HG03175 (cell line): Measurements from ENCODE around the gene PDE8A.
"Not testable (repeated sequence)": the region's sequence is repeated elsewhere in the genome, so short reads cannot be mapped to it uniquely, and the experiment has no call there.

Source experiments
- ATAC-seq: cut with Tn5 transposase; IDR thresholded peaks from one replicate; pipeline ENCODE4 v1.9.1; 2021; ENCODE audit warnings: mild to moderate bottlenecking, moderate library complexity; ENCODE audit not compliant: unreplicated experiment

PDE8A gene

DNA sequence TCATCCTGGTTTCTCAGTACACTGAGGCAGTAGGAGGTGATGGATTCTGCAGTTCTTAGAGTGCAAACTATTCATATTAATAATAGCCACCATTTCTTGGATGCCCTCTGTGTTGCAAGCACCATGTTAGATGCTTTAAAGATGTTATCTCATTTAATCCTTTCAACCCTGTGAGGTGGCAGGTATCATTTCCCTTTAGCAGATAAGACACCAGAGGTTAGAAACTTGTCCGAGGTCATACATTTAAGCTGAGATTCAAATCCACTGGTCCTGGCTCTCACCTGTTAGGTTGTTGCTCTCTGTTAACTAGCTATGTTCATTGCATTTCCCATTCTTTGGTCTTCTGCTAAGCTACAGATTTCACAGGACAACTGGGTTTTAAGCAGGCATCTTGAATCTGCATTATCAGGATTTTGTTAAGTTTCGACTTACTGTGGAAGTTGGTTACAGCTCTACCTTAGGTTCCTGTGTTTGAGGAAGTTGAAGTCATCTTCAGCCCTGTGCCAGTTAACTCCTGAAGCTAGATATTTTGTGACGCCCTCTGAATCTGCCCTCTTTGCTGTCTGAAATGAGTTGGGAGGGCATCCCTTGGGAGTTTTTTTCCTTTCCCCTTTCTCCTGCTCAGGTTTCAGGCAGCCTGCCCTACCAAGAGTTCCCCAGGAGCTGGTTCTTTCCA is 6.4 kb downstream of the PDE8A start:
- peak; percentile 51 for ATAC-seq

DNA sequence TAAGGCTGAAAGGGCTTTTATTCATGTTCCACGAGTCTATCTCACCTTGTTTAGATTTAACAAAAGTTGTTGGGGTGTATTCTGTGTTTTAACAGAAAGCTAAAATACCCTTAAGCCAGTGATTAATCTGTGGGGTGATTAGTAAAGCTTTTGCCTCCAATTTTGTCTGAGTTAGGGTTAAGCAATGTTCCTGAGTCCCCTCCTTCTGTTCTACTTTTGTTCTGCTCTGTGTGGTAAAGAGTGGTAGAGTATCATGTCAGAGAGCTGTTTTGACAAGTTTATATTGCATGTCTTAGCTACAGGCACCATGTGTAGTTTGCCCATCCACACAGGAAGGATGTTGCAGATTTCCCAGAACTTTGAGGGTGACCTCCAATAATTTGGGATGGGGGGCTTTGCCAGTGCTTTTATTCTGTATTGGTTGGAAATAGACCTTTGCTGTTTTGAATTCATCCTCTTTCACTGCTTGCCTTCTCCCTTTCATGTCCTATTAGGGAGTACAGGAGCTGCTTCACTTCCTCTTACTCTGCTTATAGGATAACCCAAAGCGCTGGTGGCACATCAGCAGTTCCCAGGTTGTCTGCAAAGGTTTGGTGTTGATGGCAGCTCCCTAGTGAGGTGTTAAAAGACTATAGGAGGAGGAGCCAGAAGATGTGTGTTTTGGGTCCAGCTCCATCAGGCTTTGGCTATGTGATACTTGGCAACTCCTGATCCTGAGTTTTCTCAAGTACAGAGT is 7.4 kb downstream of the PDE8A start:
- ATAC-seq, result no peak

DNA sequence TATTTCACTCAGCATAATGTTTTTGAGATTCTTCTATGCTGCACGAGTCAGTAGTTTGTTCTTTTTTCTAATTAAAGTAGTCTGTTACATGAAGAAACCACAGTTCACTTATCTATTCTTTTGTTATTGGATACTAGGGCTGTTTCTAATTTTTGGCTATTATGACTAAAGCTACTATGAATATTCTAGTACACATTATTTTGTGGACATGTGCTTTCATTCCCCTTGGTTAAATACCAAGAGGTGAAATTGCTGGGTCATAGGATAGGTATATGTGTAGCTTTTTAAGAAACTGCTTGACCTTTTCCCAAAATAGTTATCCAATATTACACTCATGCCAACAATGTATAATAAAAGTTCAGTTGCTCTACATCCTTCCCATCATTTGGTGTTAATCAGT is 8.9 kb downstream of the PDE8A start:
- no peak for ATAC-seq

DNA sequence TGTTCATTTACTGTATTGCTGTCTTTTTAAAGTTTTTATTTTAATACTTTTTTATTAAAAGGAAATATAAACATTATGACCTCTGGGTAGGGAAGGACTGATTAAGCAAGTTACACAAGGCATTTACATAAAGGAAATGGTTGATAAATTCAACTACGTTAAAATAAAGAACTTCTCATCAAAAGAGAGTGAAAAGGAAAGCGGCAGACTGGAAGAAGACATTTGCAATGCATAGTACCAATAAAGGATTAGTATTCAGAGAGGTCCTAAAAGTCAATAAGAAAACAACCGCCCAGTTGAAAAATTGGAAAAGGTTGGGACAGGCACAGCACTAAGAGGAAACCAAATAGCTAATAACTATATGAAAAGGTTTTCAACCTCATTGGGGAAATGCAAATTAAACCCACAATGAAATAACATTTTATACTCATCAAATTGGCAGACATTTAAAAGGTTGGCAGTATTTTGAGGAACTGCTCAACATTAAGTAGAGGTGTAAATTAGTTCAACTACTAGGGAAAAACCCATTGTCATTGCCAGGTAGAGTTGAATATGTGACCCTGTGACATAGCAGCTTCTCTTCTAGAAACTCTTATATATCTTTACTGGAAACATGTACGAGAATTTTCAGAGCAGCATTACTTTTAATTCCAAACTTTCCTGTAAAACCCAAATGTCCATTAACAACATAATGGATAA is 9.5 kb downstream of the PDE8A start:
- ATAC-seq, result no peak

DNA sequence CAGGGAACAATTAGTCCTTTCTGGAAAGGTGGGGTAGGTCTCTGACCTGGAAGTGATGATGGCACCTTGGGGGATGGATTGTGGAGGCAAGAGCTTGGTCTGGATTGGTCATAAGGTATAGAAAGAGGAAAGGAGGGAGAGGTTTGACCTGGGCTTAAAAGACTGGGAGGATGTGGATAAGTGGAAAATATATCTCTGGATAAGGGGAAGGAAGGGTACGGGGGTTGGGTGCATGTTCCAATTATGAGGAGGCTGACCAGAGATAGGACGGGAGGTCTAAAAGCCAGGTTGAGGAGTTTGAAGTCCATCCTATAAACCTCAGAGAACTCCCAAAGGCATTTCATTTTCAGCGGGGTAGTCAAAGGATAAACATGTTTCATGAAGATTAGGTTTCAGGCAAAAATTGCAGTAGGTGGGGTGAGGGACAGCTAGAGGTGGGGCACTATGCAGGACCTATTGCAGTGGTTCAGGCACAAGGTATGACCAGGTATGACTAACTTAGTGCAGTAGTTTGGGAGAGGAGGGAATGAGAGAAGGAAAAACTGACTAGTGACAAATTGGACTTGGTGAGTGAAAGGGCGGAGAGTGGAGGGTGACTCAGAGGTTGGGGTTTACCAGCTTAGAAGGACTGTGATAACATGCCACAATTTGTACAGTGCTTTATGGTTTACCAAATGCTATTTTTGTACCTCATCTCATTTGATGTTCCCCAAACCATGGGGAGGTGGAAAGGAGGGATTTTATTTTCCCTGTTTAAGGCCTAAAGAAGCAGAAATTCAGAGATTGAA is 10.7 kb downstream of the PDE8A start:
- ATAC-seq, result no peak

DNA sequence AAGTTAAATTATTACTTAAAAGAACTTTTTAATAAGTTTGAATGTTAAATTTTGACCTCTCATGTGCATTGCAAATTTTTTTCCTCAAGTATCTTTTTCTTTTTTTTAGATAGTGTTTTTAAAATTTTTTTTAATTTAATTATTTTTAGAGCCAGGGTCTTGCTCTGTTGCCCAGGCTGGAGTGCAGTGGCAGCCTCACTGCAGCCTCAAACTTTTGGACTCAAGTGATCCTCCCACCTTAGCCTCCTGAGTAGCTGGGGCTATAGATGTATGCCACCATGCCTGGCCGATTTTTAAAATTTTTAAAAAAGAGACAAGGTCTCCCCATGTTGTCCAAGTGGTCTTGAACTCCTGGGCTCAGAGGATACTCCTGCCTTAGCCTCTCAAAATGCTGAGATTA is 14.4 kb downstream of the PDE8A start:
- ATAC-seq, result no peak

DNA sequence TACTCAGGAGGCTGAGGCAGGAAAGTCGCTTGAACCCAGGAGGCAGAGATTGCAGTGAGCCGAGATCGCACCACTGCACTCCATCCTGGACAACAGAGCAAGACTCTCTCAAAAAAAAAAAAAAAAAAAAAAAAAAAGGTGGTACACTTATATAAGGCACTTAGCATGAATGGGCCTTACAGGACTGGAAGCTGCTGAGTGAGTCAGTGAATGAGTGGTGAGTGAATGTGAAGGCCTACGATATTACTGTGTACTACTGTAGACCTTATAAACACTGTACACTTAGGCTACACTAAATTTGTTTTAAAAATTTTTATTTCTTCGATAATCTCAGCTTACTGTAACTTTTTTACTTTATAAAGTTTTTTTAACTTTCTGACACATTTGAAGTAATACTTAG is 15.1 kb downstream of the PDE8A start:
- ATAC-seq, result not testable (repeated sequence)

DNA sequence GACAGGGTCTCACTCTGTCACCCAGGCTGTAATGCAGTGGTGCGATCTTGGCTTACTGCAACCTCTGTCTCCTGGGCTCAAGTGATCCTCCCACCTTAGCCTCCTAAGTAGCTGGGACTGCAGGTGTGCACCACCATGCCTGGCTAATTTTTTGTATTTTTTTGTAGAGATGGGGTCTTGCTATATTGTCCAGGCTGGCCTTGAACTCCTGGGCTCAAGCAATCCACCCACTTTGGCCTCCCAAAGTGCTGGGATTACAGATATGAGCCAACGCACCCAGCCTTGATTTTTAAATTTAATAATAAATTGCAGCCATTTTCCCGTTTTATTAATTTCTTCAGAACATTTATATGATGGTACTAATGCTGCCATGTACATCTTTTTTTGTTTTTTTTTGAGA is 15.6 kb downstream of the PDE8A start:
- not testable (repeated sequence) for ATAC-seq

DNA sequence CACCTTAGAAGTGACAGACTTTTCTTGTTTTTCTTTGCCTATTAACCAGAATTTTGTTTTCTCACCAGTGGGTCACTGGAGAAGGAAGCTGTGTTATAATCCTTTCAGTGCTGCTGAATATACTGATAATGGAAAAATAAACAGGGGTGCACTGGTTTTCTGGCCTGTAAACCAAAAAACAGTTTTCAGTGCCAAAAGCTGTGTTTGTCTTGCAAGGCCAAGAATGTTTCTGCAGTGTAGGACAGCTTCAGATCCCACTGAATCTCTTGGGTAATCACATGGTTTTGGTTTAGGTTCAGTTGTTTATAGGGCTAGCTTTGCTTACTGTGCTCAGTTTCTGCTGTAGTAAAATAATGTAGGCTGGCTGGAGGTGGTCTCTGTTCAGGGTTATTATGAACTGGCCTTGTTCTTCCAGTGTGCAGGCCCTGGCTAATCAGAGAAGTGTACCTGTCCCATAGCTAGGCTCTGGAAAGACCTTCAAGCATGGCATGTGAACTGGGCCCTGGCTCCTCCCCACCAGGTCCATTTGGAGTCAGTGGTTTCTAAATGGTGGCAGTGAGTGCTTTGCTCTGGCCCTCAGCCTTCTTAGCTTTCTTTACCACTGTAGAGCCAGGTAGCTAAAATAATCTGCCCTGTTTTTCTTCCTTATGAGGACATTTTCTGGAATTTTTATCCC is 18.7 kb downstream of the PDE8A start:
- ATAC-seq, result no peak

DNA sequence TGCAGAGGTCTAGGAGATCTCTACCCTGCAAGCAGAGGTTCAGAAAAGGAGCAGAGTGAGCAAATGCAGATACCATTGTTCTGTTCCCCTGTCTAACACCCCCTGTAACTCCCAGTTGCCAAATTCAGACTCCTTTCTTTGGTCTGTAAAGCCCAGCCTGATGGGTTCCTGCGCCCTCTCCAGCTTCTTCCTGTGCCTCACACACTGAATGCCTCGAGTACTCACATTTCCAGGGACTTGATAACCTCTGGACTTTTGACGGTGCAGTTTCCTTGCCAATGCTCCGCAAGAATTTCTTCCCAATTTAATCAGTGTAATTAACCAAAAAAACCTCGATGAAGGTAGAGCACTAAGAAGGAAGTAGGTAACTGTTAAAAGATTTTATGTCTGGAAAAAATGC is 19.3 kb downstream of the PDE8A start:
- no peak for ATAC-seq

DNA sequence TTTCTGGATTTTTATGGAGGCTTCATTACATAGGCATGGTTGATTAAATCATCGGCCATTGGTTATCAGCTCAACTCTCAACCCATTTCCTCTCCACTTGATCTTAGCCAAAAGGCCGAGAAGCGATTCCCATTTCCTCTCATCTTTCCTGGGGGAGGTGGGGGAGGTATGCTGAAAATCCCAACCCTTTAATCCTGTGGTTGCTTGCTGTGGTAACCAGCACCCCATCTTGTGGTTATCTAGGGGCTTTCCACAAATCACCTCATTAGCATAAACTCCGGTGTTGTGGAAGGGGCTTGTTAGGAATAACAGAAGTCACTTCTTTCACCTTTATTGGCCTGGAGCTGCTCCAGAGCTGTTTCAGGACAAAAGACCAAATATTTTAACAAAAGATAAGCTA is 20.9 kb downstream of the PDE8A start:
- ATAC-seq, result no peak

DNA sequence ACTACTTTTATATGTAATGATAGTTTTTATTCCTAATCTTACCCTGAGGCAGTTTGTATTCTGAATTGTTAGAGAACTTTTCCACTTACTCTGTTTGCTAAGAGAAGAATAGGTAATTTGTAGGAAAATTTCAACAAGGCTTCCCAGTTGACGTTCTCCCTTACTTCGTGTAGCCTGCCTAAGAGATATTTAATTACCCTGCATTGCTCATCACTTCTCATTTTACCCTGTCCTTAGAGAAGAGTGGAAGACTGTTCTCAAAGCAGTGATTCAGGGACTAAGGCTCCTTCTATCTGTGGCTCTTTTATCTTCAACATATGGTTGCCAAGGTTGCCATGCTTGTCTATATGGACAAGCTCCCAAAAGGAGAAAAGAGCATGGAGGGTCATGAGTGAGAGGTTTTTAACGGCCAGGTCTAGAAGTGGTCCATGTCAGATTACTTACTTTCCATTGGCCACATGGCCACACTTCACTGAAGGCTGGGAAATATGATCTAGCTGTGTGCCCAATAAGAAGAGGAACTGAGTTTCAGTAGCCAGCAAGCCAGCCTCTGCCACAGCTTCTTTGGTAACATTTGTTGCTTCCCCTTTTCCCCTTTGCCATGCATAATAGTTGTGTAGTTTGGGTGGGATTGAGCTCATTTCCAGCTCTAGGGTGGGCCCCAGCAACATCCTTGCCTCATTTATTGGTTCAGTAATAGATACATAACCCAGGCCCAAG is 22.1 kb downstream of the PDE8A start:
- no peak for ATAC-seq

DNA sequence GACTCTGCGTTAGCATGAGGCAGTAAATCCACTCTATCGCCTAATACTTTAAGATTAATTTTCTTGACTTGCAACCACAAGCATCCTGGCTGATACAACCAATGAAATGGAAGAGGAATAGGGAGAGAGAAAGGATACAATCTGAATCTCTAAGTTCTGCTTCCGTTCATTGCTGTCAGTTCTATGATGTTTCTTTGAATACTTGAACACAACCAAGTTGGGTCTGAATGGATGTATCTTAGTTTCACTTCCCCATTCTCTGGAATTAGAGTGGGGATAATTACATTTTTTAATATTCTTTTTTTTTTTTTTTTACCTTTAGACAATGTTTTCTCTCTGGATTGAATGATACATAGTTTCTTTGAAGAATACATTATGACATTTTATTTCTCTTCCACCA is 22.9 kb downstream of the PDE8A start:
- ATAC-seq, result no peak

DNA sequence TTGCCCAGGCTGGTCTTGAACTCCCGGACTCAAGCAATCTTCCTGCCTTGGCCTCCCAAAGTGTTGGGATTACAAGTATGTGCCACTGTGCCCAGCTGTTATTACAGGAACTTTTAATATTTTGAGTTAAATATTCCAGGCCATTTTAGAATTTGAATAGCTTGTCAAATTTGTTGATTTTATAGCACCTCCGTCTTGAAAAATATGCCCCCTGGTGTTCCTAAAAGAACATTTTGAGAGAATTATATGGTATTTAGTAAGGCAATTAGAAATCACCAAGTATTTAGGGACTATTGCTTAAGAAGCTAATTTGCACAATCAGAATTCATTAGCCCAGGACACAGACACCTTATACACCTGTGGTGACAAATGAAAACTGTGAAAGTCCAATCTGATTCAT is 23.7 kb downstream of the PDE8A start:
- ATAC-seq, result no peak

DNA sequence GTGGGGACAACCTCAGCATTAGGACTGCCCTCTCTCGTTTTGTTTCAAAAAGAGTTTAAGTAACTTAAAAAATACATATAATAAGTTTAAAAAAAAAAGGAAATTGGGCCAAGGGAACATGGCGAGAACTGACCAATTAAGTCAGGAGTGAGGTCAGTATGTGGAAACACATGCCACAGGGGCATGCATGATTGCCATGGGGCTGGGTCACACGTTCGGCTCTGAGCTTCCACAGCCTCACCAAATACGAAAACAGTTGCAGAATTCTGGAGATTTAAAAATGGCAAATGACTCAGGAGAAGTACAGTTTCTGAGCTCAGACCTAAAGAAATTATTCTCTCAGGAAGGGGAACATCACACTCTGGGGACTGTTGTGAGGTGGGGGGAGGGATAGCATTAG is 24.1 kb downstream of the PDE8A start:
- ATAC-seq, result no peak

DNA sequence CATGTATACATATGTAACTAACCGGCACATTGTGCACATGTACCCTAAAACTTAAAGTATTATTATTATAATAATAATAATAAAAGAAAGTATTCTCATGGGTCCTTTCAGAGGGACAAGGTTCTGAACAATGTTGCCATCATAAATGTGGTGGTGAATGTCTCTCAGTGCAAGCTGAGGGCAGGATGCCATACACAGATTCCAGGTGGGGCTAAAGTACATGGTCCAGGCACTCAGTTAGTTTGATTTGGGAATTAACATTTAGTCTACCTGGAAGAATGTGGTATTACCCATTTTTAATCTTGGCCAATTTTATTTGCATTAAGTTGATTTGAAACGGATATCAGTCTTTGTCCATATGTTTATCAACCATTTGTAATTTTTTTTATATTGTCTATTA is 24.5 kb downstream of the PDE8A start:
- no peak for ATAC-seq

DNA sequence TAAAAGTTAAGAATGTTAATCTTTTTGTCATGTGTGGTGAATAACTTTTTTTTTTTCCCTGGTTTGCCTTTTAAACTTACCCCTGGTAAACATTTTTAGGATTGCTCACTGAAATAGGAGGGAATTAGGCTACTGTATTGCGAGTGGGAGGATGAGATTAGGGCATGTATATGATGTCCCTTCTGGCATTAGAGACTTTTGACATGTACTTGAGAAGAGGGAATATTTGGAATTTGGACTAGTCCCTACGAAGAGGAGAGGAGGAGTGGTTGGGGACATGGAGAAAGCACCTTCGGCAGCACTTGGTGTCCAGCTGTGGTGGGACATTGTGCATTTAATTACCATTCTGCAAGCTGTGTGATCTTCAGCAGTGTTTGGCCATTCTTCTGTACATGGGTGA is 25.0 kb downstream of the PDE8A start:
- no peak for ATAC-seq

DNA sequence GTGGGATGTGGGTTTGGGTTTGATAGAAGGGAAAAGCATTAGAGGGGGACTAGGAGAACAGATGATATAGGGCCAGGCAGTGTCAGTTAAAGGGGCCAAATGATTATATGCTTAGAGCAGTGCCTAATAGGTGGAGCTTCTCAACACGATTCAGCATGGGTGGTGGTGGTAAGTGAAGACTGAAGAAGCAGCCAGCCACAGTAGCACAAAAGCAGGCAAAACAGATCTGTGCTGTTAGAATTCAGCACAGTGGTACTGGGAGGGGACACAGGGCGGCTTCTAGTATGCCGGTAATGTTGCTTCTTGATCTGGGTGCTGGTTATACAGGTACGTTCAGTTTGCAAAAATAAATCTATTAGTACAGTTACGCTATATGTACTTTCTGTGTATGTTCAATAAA is 25.5 kb downstream of the PDE8A start:
- ATAC-seq, result no peak

DNA sequence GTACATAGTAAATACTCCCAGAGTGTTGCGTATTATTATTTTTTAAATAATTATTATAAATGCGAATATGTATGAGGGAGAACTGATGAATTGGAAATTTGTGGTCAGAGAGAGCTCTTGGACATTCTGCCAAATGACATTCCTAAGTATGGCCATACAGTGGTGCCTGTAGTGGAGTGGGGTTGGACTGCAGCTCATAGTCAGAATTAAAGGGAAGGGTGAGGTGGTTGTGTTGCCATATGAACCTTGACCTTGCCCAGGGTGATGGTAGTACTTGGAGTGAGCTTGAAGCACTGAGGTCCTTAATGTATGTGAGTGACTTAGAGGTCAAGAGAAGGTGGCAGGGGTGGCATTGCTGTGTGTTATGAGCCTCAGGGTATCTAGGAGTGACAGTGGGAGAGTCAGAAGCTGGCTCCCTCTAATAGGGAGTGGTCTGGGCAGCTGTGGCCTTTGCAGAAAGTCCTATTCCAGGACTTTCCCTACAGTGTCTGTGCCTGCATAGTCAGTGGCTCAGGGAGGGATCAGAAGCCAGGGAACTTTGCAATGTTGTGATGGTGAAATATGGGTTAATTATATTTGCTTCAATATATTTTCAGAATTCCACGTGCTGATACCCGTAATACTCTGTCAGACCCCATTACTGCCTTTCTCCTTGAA is 26.2 kb downstream of the PDE8A start:
- ATAC-seq, result no peak
